Spleen (tissue), 11 donors: ENCODE results near the gene PCBP3. TPM values are rescaled to one million over a fixed set of nuclear protein-coding genes. Genes with fewer than 3 reads are reported as not detected.

Experiments used
- DNase-seq: peaks from one replicate; pipeline ENCODE4 v3.0.0-alpha.2; 2020
- H3K27ac ChIP-seq, 8 donors: fragments of 200-600 bp; sonication (generic) in 7 of 8; 1 replicate in 4 of 8; 2 replicates in 4 of 8; pipeline versions ENCODE4 v1.5.0 to v1.8.0; 2016 to 2021; ENCODE audit warnings: inconsistent platforms in 4 of 8, mild to moderate bottlenecking in 4 of 8, moderate library complexity in 1 of 8
- H3K27me3 ChIP-seq, 7 donors: fragments of 200-600 bp; sonication (generic) in 6 of 7; replicated peaks in 1 of 7; 1 replicate in 4 of 7; 2 replicates in 3 of 7; pipeline versions ENCODE4 v1.5.0 to v1.8.0; 2016 to 2021; ENCODE audit warnings: inconsistent platforms in 3 of 7, mild to moderate bottlenecking in 1 of 7
- H3K36me3 ChIP-seq, 6 donors: fragments of 200-600 bp; sonication (generic) in 5 of 6; 1 replicate in 4 of 6; 2 replicates in 2 of 6; pipeline versions ENCODE4 v1.5.0 to v1.8.0; 2016 to 2021; ENCODE audit warnings: inconsistent platforms in 2 of 6
- H3K4me1 ChIP-seq, 6 donors: fragments of 200-600 bp; sonication (generic) in 5 of 6; 1 replicate in 3 of 6; 2 replicates in 3 of 6; pipeline versions ENCODE4 v1.5.0 to v1.8.0; 2016 to 2021; ENCODE audit warnings: inconsistent platforms in 3 of 6
- H3K4me3 ChIP-seq, 8 donors: fragments of 200-600 bp; sonication (generic) in 7 of 8; 1 replicate in 4 of 8; 2 replicates in 4 of 8; pipeline versions ENCODE4 v1.5.0 to v1.8.0; 2016 to 2021; ENCODE audit warnings: inconsistent platforms in 4 of 8, mild to moderate bottlenecking in 4 of 8, moderate library complexity in 2 of 8
- H3K9me3 ChIP-seq, 8 donors: fragments of 200-600 bp; sonication (generic) in 7 of 8; 1 replicate in 4 of 8; 2 replicates in 4 of 8; pipeline versions ENCODE4 v1.5.0 to v1.8.0; 2016 to 2021; ENCODE audit warnings: inconsistent platforms in 4 of 8
- CTCF ChIP-seq, 11 experiments: fragments of 200-600 bp in 7 of 11; fragments of 450-650 bp in 4 of 11; sonication (generic) in 4 of 11; IDR thresholded peaks in 8 of 11; conservative IDR thresholded peaks in 3 of 11; 1 replicate in 7 of 11; 2 replicates in 4 of 11; pipeline versions ENCODE4 v1.4.0 to v1.8.0; 2016 to 2021; ENCODE audit warnings: antibody characterized with exemption in 11 of 11, inconsistent platforms in 4 of 11, mild to moderate bottlenecking in 1 of 11
- POLR2A ChIP-seq, 3 donors: fragments of 450-650 bp; IDR thresholded peaks; one replicate each; pipeline ENCODE4 v1.5.1; 2017; ENCODE audit warnings: antibody characterized with exemption in 3 of 3, mild to moderate bottlenecking in 1 of 3
- POLR2AphosphoS5 ChIP-seq, 3 donors: sonication (generic); formaldehyde crosslinking; IDR thresholded peaks; one replicate each; pipeline ENCODE4 v1.5.1; 2017; ENCODE audit warnings: antibody characterized with exemption in 3 of 3
- WGBS, 5 donors: extraction: QIAGEN DNeasy Blood & Tissue Kit in 3 of 5; methylation state at CpG; one replicate each; pipeline versions ENCODE4 v1.1.5 to v1.1.7; 2013 to 2018; 5-methylcytosine and 5-hydroxymethylcytosine counted together
- intact Hi-C: fragments of 100-400 bp; cut with DNase I; formaldehyde crosslinking; loops from one replicate; pipeline ENCODE4 v1.15.0; 2023; ENCODE audit warnings: low total_unique reads
- polyA plus RNA-seq, 3 donors: library from polyadenylated mRNA; stranded (reverse); fragments of 200-250 nt; gene quantifications; one replicate each; pipeline ENCODE4 v1.2.1, GENCODE V29; 2013
- total RNA-seq, 7 donors: library from RNA; depleted of rRNA in 3 of 7; stranded (reverse); fragments of >200 nt in 3 of 7; fragmentation: NEBNext Ultra II Directional in 4 of 7; extraction: Animal tissue kit (Norgen Biotek cat#: 25700) in 4 of 7; gene quantifications; one replicate each; pipeline versions ENCODE4 v1.1.0 to v1.2.1, GENCODE V29; 2016 to 2021
- donor health status: healthy with polysubstance abuse.
- donor health status: DM: no; HTN: no; CAD: no; lungs with moderate emphysema.
- donor health status: DM: no; HTN: no; CAD: no.
- donor health status: Bipolar disorder and iron deficiency.
- donor health status: healthy.
- donor health status: DM: no; HTN: no; CAD: no.
- donor health status: DM: yes; HTN: yes; CAD: no.

The PCBP3 gene
- total and polyA plus RNA-seq, 10 donors: 4.2 to 31.6 (median 15.2) TPM

DNA sequence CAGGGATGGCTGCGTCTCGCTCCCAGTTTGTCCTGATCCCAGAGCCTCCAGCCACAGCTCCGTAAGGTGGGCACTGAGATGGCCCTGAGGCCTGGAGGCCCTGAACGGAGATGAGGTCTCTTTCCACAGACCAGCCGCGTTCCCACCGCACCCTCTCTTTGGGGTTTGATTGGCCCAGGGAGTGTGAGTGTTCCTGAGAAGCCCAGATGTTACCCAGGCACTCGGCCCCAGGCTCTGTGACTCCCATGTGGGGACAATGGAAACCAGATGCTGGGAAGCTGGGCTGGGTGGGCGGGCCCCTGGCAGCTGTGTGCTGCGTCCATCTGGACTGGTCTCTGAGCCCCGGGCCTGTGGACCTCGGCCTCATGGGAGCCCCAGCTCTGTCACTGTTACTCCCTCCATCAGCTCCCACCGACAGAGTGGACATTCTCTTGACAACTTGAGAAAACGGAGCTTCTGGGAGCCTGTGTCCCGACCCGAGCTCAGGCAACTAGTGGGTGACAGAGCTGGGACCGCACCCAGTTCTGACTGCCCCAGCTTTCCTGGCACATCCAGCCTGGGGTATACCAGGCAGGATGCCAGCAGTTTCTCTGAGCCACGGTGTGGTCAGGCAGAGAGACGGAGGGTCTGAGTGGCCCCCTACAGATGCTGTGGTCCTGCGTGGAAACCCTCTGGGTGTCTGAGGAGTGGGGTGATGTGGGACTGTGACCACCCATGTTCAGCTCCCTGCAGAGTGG is 328.3 kb downstream of the PCBP3 start:
- intact Hi-C loops: no loop called here
- no peaks in the 10 kb centered on the region for H3K36me3 ChIP-seq
- H3K27me3 ChIP-seq: peaks cover 0 to 72% (median 35%) of the 10 kb centered on the region in 7 donors
- 70 to 81% (median 79%) methylated on average over 10 to 20 of the region's 20 CpGs for WGBS, 5 donors
- TF ChIP-seq POLR2A (IDR thresholded peaks at IDR 0.05): no peak
- TF ChIP-seq POLR2AphosphoS5 (IDR thresholded peaks at IDR 0.05): no peak
- no peak for TF ChIP-seq CTCF (IDR thresholded peaks at IDR 0.05 in 8 of 11, conservative IDR thresholded peaks at IDR 0.05 in 3 of 11)
- no peaks in the 10 kb centered on the region for H3K9me3 ChIP-seq
- no peak overlapping the region for H3K4me3 ChIP-seq
- peak overlapping the region in 6 of 8 donors; percentile 17 to 88 (median 84) for H3K27ac ChIP-seq
- peaks cover 23 to 54% (median 46%) of the 10 kb centered on the region in 6 donors for H3K4me1 ChIP-seq
- DNase-seq: peak; percentile 69

DNA sequence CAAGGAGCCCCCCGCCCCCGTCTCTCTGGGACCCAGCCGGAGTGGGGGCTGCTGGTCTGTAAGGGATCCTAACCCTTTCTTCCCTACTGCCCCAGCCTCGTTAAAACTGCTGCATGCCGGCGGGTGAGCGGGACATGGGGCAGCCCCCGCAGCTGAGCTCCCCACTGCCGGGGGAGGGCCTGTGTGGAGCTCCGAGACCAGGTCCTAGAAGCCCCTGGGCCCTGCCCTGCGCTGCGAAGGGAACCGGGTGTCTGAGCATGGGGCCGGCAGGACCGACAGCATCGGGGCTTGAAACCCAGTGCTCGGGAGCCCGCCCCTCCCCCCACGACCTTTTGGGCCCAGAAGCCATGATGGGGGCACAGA is 328.8 kb downstream of the PCBP3 start:
- TF ChIP-seq CTCF (IDR thresholded peaks at IDR 0.05 in 8 of 11, conservative IDR thresholded peaks at IDR 0.05 in 3 of 11) (no peak), POLR2AphosphoS5 (IDR thresholded peaks at IDR 0.05) (no peak), POLR2A (IDR thresholded peaks at IDR 0.05) (no peak)
- intact Hi-C loops: no loop called here
- peak; percentile 75 for DNase-seq
- Histone ChIP-seq H3K27me3 (peaks cover 0 to 75% (median 35%) of the 10 kb centered on the region in 7 donors), H3K4me3 (peak overlapping the region in 5 of 8 donors; percentile 45 to 72 (median 57)), H3K9me3 (no peaks in the 10 kb centered on the region), H3K27ac (peak overlapping the region; percentile 48 to 88 (median 86)), H3K36me3 (no peaks in the 10 kb centered on the region), H3K4me1 (peaks cover 23 to 56% (median 46%) of the 10 kb centered on the region in 6 donors)
- 36 to 65% (median 47%) methylated on average over 5 to 19 of the region's 19 CpGs for WGBS, 5 donors

GRCh38 chr21:45972716-45973474 is 329.4 kb downstream of the PCBP3 start:
- WGBS, 5 donors: 1 to 4% (median 3%) methylated on average over 18 to 58 of the region's 58 CpGs

More at GRCh38 chr21:45972716-45973474, 329.4 kb downstream of the PCBP3 start:
- Histone ChIP-seq H3K4me1 (peaks cover 23 to 57% (median 46%) of the 10 kb centered on the region in 6 donors), H3K9me3 (no peaks in the 10 kb centered on the region), H3K4me3 (peak overlapping the region; percentile 36 to 72 (median 48)), H3K27ac (peak overlapping the region; percentile 61 to 88 (median 86)), H3K36me3 (no peaks in the 10 kb centered on the region), H3K27me3 (peaks cover 0 to 77% (median 35%) of the 10 kb centered on the region in 7 donors)
- TF ChIP-seq POLR2AphosphoS5 (IDR thresholded peaks at IDR 0.05) (peak; percentile 21 to 34 (median 26)), POLR2A (IDR thresholded peaks at IDR 0.05) (no peak), CTCF (IDR thresholded peaks at IDR 0.05 in 8 of 11, conservative IDR thresholded peaks at IDR 0.05 in 3 of 11) (no peak)
- intact Hi-C loops: no loop called here
- peak; percentile 77 for DNase-seq
